Left forelimb (tissue), 1 donor: Measurements from ENCODE around the gene ATP6V0E1.

ENCODE experiments used
- DNase-seq: peaks from one replicate; pipeline ENCODE4 v3.0.0-alpha.2; 2018; ENCODE audit warnings: low spot score

The ATP6V0E1 gene

DNA sequence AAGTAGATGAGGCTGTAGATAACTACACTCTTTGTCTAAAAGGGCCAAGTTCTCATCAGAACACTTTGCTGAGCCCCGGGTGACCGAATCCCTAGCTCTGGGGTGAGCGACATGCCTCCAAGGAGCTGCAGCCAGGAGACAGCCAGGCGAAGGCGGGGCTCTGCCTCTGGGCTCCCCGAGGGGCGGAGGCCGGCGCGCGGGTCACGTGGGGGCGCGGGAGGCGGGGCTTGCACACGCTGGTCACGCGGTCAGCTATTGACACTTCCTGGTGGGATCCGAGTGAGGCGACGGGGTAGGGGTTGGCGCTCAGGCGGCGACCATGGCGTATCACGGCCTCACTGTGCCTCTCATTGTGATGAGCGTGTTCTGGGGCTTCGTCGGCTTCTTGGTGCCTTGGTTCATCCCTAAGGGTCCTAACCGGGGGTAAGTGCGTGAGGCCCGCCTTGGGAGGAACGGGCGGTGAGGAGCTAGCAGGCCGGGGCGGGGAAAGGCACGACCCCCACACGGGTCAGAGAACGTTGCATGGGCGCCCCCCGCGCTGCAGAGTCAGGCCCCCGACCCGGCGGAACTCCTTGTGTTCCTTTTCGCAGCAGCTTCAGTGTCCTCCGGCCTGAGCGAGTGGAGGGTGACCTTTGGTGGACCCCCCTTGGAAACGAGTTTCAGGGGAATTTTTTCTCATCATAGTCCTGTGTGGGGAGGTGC is at the start of gene ATP6V0E1:
Gene ATP6V0E1 (plus strand): TSS at position 230 of the 702 bp plus-strand sequence. CDS start 90 bp downstream, at position 320.
- peak; percentile 97 for DNase-seq

DNA sequence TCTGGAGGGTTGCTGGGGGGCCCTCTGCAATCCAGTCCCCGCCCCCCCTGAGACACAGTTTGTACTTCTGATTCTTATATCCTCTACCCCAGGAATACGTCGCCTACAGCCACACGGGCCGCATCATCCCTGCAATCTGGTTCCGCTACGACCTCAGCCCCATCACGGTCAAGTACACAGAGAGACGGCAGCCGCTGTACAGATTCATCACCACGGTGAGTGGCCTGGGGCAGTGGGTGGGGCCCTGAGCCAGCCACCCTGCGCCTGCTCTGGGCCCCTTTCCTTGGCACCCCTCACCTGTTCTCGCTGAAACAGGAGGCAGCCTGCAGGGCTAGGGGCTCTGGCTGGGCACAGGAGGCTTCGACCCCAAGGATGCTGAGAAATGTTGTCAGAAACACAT is 48.5 kb upstream of the ATP6V0E1 start:
- no peak for DNase-seq

- no peak for DNase-seq
Observed at GRCh38 chr5:172936401-172936800, 47.2 kb upstream of the ATP6V0E1 start.

DNA sequence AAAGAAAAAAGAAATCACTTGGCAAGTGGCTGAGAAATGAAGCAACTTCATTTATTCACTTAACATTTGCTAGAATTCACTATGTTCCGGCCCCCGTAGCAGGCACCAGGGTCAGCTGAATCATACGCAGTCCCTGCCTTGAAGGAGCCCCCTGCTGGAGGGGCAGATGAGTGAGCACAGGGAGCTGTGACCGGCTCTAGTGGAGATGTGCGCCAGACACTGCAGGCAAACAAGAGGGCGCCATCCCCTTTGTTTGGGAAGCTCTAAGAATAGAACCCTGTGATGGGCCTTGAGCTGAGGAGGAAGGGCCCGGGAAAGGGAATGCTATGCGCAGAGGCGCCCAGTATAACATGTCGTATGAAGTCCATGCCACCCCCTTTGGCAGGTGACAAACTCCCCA is 44.5 kb upstream of the ATP6V0E1 start:
- DNase-seq, result no peak

GRCh38 chr5:172939611-172940267 is 43.8 kb upstream of the ATP6V0E1 start:
- DNase-seq, result no peak

- DNase-seq, result no peak
Observed at GRCh38 chr5:172940268-172941066, 43.1 kb upstream of the ATP6V0E1 start.

DNA sequence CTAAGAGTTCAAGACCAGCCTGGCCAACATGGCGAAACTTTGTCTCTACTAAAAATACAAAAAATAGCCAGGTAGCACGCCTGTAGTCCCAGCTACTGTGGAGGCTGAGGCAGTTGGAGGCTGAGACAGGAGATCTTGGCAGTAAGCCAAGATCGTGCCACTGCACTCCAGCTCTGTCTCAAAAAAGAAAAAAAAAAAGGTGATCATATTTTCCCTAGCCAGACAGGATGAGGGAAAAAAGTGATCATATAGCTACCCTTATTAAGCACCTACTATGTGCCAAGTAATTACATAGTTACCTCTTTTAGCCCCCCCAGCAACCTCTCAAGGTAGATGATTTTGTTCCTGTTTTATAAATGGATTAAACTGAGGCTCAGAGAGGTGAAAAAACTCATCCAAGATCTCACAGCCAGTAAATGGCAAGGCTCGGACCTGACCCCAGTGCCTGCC is 42.5 kb upstream of the ATP6V0E1 start:
- no peak for DNase-seq

DNA sequence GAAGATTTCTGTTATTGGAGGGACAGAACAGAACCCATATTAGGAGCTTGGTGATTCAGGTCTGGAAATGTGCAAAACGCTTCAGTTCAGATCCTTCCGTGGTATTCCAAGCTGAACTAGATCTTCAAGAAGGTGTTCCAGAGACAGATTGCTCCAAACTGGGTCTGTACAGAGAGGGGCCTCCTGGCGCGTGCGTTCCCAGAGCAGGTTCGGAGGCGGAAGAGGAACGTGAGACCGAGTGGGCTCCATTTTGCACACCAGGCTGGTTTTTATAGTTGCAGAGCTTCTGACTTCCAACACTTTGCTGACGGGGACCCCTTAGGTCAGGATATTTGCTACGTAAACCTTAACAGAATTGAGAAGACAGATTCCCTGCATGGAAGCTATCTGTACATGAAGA is 41.0 kb upstream of the ATP6V0E1 start:
- DNase-seq, result no peak

DNA sequence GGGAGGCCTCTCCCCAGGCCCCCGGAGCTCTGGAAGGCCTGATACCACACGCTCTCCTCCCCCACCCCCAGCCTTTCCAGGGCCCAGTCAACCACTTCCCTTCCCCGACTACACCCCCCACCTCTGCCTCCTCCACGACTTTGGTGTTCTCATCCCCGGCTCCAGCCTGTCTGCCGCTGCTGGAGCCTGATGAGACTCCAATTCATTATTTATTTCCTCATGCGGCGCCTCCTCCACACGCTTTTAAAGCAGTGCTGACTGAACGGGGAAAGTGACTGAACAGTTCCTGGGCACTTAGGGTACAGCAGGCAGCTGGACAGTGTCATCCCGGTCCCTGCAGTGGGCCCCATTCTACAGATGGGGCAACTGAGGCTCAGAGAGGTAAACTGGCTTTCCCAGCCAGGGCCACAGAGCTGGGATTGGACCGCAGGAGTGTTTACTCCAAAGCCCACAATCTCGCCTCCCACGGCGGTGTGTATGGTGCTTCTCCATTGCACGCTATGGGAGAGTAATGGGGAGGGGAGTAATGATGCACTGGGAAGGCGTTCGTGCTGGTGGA is 40.2 kb upstream of the ATP6V0E1 start:
- no peak for DNase-seq

DNA sequence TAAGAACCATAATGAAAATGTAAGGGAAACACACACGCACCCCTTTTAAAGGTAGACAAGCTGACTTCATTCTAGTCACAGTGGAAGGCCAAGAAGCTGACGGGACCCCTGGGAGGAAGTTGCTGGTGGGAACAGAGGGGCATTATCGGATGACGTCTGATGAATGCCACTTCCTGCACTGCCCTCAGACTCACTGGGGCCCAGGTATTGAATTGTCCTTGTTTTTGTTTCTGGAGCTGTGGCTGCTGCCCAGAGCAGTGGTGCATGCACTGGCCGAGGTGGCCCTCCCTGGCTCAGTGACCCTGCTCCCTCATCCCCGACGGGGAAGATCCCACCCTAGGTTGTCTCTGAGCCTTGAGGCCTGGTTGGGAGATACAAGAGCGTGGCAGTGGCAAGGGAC is 39.7 kb upstream of the ATP6V0E1 start:
- DNase-seq, result no peak

DNA sequence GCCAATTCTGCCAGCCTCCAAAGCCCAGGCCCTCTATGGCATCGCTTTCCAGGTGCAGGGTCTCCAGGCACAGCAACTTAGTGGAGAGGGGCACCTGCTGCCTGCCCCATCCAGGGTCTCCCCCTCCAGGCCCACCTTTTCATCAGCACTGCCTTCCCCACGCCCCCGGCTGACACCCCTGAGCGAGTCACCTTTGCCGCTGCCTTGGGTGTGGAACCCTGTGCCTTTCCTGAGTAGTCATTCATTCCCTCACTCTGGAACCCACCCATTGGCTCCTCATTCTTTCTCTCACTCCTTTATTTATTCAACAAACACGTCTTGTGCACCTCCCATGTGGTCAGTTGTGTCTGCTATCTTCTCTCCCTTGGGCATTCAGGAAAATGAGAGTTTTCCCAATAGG is 38.8 kb upstream of the ATP6V0E1 start:
- no peak for DNase-seq

DNA sequence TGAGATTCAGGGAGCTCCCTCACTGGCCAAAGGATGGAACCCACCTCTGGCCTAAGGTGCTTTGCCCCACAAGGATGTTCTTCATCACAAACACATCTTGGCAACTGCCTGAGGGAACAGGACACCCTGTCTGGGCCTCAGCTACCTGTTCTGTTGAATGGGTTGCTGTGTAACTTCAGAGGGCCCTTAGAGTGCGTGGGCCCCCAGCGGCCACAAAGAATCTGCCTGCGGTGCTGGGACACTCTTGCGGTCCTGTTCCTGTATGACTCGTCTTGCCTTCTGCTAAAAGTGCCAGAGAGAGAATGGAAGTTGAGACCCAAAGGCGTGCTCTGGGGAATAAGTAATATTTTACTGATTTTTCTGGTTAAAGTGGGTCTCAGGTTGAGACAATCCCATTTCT is 38.4 kb upstream of the ATP6V0E1 start:
- no peak for DNase-seq

GRCh38 chr5:172946146-172946545 is 37.4 kb upstream of the ATP6V0E1 start:
- DNase-seq, result no peak

GRCh38 chr5:172949426-172949825 is 34.1 kb upstream of the ATP6V0E1 start:
- no peak for DNase-seq

DNA sequence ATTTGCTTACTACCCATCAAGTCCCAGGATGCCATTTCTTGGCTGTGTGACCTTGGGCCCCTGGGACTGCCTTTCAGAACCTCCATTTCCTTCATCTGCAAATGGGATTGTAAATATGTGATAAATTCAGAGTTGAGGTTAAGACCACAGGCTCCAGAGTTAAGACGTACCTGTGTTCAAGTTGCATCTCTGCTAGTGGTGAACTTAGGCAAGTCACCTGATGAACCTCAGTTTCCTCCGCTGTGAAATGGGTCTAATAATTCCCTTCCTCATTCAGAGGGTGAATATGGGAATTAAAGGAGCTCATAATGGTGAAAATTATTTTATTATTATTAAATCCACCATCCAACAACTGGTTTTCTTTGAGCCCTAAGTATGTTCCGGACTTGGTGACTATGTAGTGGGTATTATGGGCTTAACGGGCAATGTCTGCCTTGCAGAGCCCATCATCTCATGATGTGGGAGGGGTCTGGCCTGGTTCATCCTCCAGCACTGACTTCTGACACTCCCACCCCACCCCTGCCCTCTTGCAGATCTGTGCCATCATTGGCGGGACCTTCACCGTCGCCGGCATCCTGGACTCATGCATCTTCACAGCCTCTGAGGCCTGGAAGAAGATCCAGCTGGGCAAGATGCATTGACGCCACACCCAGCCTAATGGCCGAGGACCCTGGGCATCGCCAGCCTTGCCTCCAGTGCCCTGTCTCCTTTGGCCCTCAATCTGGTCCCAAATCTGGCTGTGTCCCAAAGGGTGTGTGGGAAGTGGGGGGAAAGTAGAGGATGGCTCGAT is 33.2 kb upstream of the ATP6V0E1 start:
- no peak for DNase-seq

- DNase-seq, result no peak
Observed at GRCh38 chr5:172951371-172952033, 32.1 kb upstream of the ATP6V0E1 start.

- no peak for DNase-seq
Observed at GRCh38 chr5:172952034-172952511, 31.5 kb upstream of the ATP6V0E1 start.

- no peak for DNase-seq
Observed at GRCh38 chr5:172953776-172954675, 29.5 kb upstream of the ATP6V0E1 start.

DNA sequence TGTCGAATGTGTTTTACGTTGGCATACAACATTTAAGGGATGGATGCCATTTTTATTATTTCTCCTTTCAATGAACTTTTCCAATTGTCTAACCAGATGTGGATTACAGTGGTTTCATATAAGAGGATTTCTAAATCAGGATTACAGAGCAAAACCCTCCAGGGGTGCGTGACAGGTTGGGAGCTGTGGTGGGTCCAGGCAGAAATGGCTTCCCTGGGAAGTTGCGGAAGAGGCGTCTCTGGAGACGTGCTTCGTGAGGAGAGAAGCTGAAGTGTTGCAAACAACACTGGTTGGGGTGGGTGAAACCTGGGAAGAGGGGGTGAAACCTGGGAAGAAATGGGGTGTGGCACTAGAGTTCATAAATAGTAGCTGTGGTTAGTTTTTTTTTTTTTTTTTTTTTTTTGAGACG is 28.8 kb upstream of the ATP6V0E1 start:
- DNase-seq, result no peak

- no peak for DNase-seq
Observed at GRCh38 chr5:172956228-172956627, 27.3 kb upstream of the ATP6V0E1 start.
